ENCODE results near the gene COL5A1.

The COL5A1 gene

GRCh38 chr9:134595014-134595413 lies 46.6 kb upstream of the COL5A1 start:
- no peak for TF ChIP-seq CTCF (IDR thresholded peaks at IDR 0.05)
- Histone ChIP-seq H3K36me3 (no peaks in the 10 kb centered on the region), H3K27me3 (no peaks in the 10 kb centered on the region), H3K9me3 (no peaks in the 10 kb centered on the region), H3K27ac (no peak overlapping the region), H3K4me1 (ENCODE audit: control insufficient read depth in 1 of 2, insufficient read depth in 1 of 2, low read depth in 1 of 2, low read length in 1 of 2) (no peaks in the 10 kb centered on the region), H3K4me3 (ENCODE audit: low read depth in 1 of 2, low read length in 1 of 2) (no peak overlapping the region)

GRCh38 chr9:134597041-134597913 lies 44.3 kb upstream of the COL5A1 start:
- H3K36me3 ChIP-seq: no peaks in the 10 kb centered on the region
- H3K9me3 ChIP-seq: no peaks in the 10 kb centered on the region
- no peak for TF ChIP-seq CTCF (IDR thresholded peaks at IDR 0.05)

GRCh38 chr9:134597957-134598883 lies 43.4 kb upstream of the COL5A1 start:
- Histone ChIP-seq H3K4me3 (ENCODE audit: low read depth in 1 of 2, low read length in 1 of 2) (no peak overlapping the region), H3K9me3 (no peaks in the 10 kb centered on the region), H3K27me3 (no peaks in the 10 kb centered on the region), H3K27ac (no peak overlapping the region), H3K4me1 (ENCODE audit: control insufficient read depth in 1 of 2, insufficient read depth in 1 of 2, low read depth in 1 of 2, low read length in 1 of 2) (no peaks in the 10 kb centered on the region), H3K36me3 (no peaks in the 10 kb centered on the region)
- no peak for TF ChIP-seq CTCF (IDR thresholded peaks at IDR 0.05)

More at GRCh38 chr9:134597041-134597913, 44.3 kb upstream of the COL5A1 start:
- Histone ChIP-seq H3K27me3 (no peaks in the 10 kb centered on the region), H3K4me1 (ENCODE audit: control insufficient read depth in 1 of 2, insufficient read depth in 1 of 2, low read depth in 1 of 2, low read length in 1 of 2) (no peaks in the 10 kb centered on the region), H3K4me3 (ENCODE audit: low read depth in 1 of 2, low read length in 1 of 2) (no peak overlapping the region), H3K27ac (no peak overlapping the region)

- Histone ChIP-seq H3K27ac (no peak overlapping the region), H3K4me1 (ENCODE audit: control insufficient read depth in 1 of 2, insufficient read depth in 1 of 2, low read depth in 1 of 2, low read length in 1 of 2) (no peaks in the 10 kb centered on the region), H3K36me3 (no peaks in the 10 kb centered on the region), H3K4me3 (ENCODE audit: low read depth in 1 of 2, low read length in 1 of 2) (no peak overlapping the region), H3K9me3 (no peaks in the 10 kb centered on the region), H3K27me3 (no peaks in the 10 kb centered on the region)
- TF ChIP-seq CTCF (IDR thresholded peaks at IDR 0.05): no peak
Observed at GRCh38 chr9:134598884-134599245, 42.7 kb upstream of the COL5A1 start.

GRCh38 chr9:134600371-134600770 lies 41.2 kb upstream of the COL5A1 start:
- no peak for TF ChIP-seq CTCF (IDR thresholded peaks at IDR 0.05)
- Histone ChIP-seq H3K27ac (no peak overlapping the region), H3K9me3 (no peaks in the 10 kb centered on the region), H3K36me3 (no peaks in the 10 kb centered on the region), H3K4me3 (ENCODE audit: low read depth in 1 of 2, low read length in 1 of 2) (no peak overlapping the region), H3K4me1 (ENCODE audit: control insufficient read depth in 1 of 2, insufficient read depth in 1 of 2, low read depth in 1 of 2, low read length in 1 of 2) (no peaks in the 10 kb centered on the region), H3K27me3 (no peaks in the 10 kb centered on the region)

All from neutrophil (primary cell).